OCI-M2 (cell line): ENCODE measurements around the gene ANKRD6.

ENCODE experiments used
- DNase-seq: peaks from one replicate; lab custom pipeline; 2025; ENCODE audit not compliant: unreplicated experiment; lab: John Stamatoyannopoulos, UW

ANKRD6 gene

GRCh38 chr6:89464295-89464694 is 31.3 kb downstream of the ANKRD6 start:
- no peak for DNase-seq

GRCh38 chr6:89467437-89467836 is 34.5 kb downstream of the ANKRD6 start:
- DNase-seq, result no peak

GRCh38 chr6:89468998-89469397 is 36.0 kb downstream of the ANKRD6 start:
- no peak for DNase-seq

- DNase-seq, result no peak
These were observed 38.4 kb downstream of the ANKRD6 start for GRCh38 chr6:89471287-89471867.

GRCh38 chr6:89475101-89475500 is 42.1 kb downstream of the ANKRD6 start:
- no peak for DNase-seq

- no peak for DNase-seq
These were observed 42.7 kb downstream of the ANKRD6 start for GRCh38 chr6:89475634-89476033.

GRCh38 chr6:89479897-89480296 is 46.9 kb downstream of the ANKRD6 start:
- DNase-seq, result no peak

GRCh38 chr6:89481695-89482094 is 48.7 kb downstream of the ANKRD6 start:
- no peak for DNase-seq

GRCh38 chr6:89482126-89482525 is 49.2 kb downstream of the ANKRD6 start:
- DNase-seq, result no peak

GRCh38 chr6:89483111-89483720 is 50.3 kb downstream of the ANKRD6 start:
- no peak for DNase-seq

GRCh38 chr6:89485320-89485719 is 52.4 kb downstream of the ANKRD6 start:
- no peak for DNase-seq

- DNase-seq, result no peak
These were observed 54.9 kb downstream of the ANKRD6 start for GRCh38 chr6:89487864-89488263.

GRCh38 chr6:89488438-89488837 is 55.5 kb downstream of the ANKRD6 start:
- no peak for DNase-seq

GRCh38 chr6:89489078-89489477 is 56.1 kb downstream of the ANKRD6 start:
- no peak for DNase-seq

GRCh38 chr6:89492025-89492640 is 59.2 kb downstream of the ANKRD6 start:
- DNase-seq, result no peak

GRCh38 chr6:89494131-89494793 is 61.3 kb downstream of the ANKRD6 start:
- no peak for DNase-seq

GRCh38 chr6:89495961-89496535 is 63.1 kb downstream of the ANKRD6 start:
- DNase-seq, result no peak

GRCh38 chr6:89500611-89501010 is 67.7 kb downstream of the ANKRD6 start:
- DNase-seq, result no peak

GRCh38 chr6:89501222-89501621 is 68.3 kb downstream of the ANKRD6 start:
- DNase-seq, result no peak

GRCh38 chr6:89501753-89502152 is 68.8 kb downstream of the ANKRD6 start:
- DNase-seq, result no peak

GRCh38 chr6:89503641-89504040 is 70.7 kb downstream of the ANKRD6 start:
- DNase-seq, result no peak

- DNase-seq, result no peak
These were observed 72.9 kb downstream of the ANKRD6 start for GRCh38 chr6:89505847-89506246.
